Measurements from ENCODE around the gene LPP.

LPP gene

DNA sequence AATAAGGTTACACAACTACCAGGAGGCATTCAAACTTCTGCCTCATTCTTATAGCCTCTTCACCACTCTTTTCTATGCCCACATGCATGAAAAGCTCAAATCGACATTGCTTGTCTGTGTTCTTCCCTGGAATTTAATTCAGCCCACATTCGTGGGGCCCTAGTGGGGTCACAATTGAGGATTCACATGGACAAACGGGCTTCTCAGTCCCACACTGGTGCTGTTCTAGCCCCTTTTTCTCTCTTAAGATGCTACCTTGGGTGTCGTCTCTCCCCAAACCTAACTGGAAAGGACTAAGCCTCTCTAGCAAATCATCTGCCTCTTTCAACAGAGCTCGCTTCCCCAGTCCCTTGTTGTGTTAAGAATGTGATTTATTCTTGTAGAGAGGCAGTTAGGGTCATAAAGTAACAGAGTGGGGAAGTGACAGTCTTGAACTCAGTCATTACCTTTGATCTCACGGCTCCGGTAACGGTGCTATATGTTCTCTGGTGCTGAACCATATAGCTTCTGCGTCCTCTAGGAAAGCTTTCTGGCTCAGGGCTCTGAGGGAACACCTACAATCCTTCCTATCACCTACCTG, 4.9 kb downstream of the LPP start:
- H3K4me3 ChIP-seq (ENCODE audit: low read depth, low read length): no peak overlapping the region
- H3K4me1 ChIP-seq: no peaks in the 10 kb centered on the region

DNA sequence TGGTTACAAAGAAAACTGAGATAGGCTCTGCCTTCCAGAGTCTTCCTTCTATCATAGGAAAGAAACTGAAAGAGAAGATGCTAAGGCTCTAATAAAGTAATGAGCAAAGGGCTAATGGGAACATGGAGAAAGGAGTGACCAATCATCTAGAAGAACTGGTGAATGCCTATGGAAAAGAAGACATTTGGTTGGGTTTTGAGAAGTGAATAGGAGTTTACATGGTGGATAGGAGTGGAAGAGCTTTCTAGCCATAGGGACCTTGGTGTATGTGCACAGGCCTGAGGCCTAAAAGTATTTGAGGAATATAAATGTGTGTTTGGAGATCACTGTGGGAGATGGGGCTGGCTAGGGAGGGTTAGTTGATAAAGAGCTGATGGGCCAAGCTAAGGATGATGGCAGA, 6.8 kb downstream of the LPP start:
- H3K4me3 ChIP-seq (ENCODE audit: low read depth, low read length): no peak overlapping the region
- no peaks in the 10 kb centered on the region for H3K27me3 ChIP-seq
- no peaks in the 10 kb centered on the region for H3K9me3 ChIP-seq
- TF ChIP-seq, protein P1, sequence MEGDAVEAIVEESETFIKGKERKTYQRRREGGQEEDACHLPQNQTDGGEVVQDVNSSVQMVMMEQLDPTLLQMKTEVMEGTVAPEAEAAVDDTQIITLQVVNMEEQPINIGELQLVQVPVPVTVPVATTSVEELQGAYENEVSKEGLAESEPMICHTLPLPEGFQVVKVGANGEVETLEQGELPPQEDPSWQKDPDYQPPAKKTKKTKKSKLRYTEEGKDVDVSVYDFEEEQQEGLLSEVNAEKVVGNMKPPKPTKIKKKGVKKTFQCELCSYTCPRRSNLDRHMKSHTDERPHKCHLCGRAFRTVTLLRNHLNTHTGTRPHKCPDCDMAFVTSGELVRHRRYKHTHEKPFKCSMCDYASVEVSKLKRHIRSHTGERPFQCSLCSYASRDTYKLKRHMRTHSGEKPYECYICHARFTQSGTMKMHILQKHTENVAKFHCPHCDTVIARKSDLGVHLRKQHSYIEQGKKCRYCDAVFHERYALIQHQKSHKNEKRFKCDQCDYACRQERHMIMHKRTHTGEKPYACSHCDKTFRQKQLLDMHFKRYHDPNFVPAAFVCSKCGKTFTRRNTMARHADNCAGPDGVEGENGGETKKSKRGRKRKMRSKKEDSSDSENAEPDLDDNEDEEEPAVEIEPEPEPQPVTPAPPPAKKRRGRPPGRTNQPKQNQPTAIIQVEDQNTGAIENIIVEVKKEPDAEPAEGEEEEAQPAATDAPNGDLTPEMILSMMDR (IDR thresholded peaks at IDR 0.05; ENCODE audit: low read depth, low read length): no peak
- H3K36me3 ChIP-seq: no peaks in the 10 kb centered on the region
- H3K4me1 ChIP-seq: peaks cover 3% of the 10 kb centered on the region; the same call in 1 of the 2 replicates
- no peak for DNase-seq

More for the DNA sequence above, 4.9 kb downstream of the LPP start:
- Histone ChIP-seq H3K27me3 (peaks cover 10% of the 10 kb centered on the region), H3K9me3 (no peaks in the 10 kb centered on the region; the same call in 1 of the 2 replicates), H3K36me3 (no peaks in the 10 kb centered on the region)
- DNase-seq: no peak
- TF ChIP-seq, protein P1 (IDR thresholded peaks at IDR 0.05; ENCODE audit: low read depth, low read length): no peak

DNA sequence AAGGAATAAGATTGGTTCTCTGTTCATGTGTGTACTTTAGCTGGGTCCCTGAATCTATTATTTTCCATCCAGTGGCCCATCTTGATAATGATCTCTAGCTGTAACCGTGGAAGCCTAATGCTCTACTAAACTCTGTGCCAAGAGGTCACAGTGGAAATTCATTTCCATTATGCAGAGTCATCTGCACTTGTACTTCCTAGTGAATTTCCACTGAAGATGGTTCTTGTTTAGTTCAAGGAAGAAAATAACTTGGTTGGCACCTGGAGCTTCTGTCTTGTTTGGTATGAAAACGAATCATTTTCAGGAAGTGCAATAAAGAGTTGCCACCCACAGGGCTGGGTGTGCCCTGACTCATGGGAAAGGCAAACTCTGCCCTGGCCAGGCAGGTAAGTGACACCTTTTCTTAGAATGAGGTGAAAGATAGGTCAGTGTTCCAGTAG, 10.3 kb downstream of the LPP start:
- H3K4me1 ChIP-seq: peaks cover 3% of the 10 kb centered on the region; the same call in 1 of the 2 replicates
- H3K4me3 ChIP-seq (ENCODE audit: low read depth, low read length): no peak overlapping the region
- H3K36me3 ChIP-seq: no peaks in the 10 kb centered on the region
- no peaks in the 10 kb centered on the region for H3K9me3 ChIP-seq
- TF ChIP-seq, protein P1 (IDR thresholded peaks at IDR 0.05; ENCODE audit: low read depth, low read length): no peak
- H3K27me3 ChIP-seq: no peaks in the 10 kb centered on the region
- DNase-seq: no peak

DNA sequence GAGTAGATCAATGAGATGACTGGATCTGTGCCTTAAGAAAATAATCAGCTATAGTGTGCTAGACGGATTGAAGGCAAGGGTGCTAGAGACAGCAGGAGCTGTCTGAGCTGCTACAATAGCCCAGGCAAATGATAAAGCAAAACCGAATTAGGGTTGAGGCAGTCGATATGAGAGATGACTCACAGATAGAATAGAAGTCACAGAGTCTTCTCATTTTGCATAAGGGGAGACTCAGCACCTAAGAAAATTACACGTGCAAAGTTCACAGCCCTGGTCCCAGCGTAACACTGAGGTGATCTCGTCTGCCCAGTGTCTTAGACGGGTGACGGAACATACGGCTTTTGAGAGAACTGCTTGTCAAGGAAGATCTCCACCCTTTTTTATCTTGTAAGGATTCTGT, 11.6 kb downstream of the LPP start:
- Histone ChIP-seq H3K27me3 (no peaks in the 10 kb centered on the region), H3K4me3 (ENCODE audit: low read depth, low read length) (no peak overlapping the region), H3K9me3 (no peaks in the 10 kb centered on the region), H3K4me1 (peaks cover 3% of the 10 kb centered on the region; the same call in 1 of the 2 replicates), H3K36me3 (no peaks in the 10 kb centered on the region)
- no peak for DNase-seq
- TF ChIP-seq, protein P1 (IDR thresholded peaks at IDR 0.05; ENCODE audit: low read depth, low read length): no peak

DNA sequence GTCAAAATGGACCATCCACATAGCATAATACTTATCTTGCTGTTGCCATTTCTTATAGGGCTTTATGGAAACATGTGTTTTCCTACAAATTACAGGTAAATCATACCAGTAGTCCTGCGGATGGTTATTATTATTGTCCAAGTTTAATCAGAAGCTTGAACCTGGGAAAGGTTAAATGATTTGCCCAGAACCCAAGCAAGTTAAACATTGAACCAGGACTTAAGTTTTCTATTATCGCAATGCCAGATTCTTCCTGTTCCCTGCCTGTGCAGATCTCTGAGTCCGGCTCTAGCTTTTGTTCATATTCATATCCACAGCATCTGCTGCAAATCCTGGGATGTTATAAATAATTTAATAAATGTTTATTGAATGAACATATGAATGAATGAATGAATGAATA, 12.5 kb downstream of the LPP start:
- Histone ChIP-seq H3K36me3 (no peaks in the 10 kb centered on the region), H3K27me3 (no peaks in the 10 kb centered on the region), H3K4me1 (peaks cover 3% of the 10 kb centered on the region; the same call in 1 of the 2 replicates), H3K4me3 (ENCODE audit: low read depth, low read length) (no peak overlapping the region), H3K9me3 (no peaks in the 10 kb centered on the region)
- no peak for DNase-seq
- TF ChIP-seq, protein P1 (IDR thresholded peaks at IDR 0.05; ENCODE audit: low read depth, low read length): no peak

DNA sequence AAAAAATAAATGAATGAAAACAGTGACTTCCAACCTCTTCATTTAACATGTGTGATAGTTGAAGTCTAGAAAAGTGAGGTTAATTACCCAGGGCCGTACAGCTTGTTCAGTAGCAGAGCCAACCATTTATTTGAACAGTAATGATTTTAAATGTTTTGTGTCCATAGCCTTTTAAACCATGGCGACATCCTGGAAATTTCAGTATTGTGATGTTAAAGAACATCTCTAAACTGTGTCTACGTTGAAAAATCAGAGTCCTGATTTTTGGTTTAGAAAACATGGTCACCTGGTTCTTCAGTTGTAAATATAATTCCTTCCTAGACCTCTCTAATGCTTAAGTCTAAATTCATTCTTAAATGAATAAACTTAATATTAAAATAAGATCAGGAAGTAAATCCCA, 14.2 kb downstream of the LPP start:
- no peak for DNase-seq
- H3K4me3 ChIP-seq (ENCODE audit: low read depth, low read length): no peak overlapping the region
- H3K36me3 ChIP-seq: no peaks in the 10 kb centered on the region
- peaks cover 3% of the 10 kb centered on the region; the same call in 1 of the 2 replicates for H3K4me1 ChIP-seq
- no peaks in the 10 kb centered on the region for H3K9me3 ChIP-seq
- H3K27me3 ChIP-seq: no peaks in the 10 kb centered on the region
- TF ChIP-seq, protein P1 (IDR thresholded peaks at IDR 0.05; ENCODE audit: low read depth, low read length): no peak

Measured in BE2C (cell line).